ENCODE measurements around the gene FMNL2. TPM values are rescaled to one million over a fixed set of nuclear protein-coding genes. Genes with fewer than 3 reads are reported as not detected.
A peak's percentile ranks its signal among the peaks of the same experiment; 100 is the strongest.

The FMNL2 gene
- total RNA-seq, 1 donor: 24.2 TPM

- Histone ChIP-seq H4K20me1 (ENCODE audit: insufficient read depth, low read length) (no peaks in the 10 kb centered on the region), H3K4me1 (ENCODE audit: insufficient read depth, low read length) (peaks cover 41% of the 10 kb centered on the region), H3K27ac (ENCODE audit: low read depth, low read length) (no peak overlapping the region), H3K9me3 (ENCODE audit: low read depth, low read length) (no peaks in the 10 kb centered on the region), H3K79me2 (ENCODE audit: insufficient read depth, low read length) (peaks cover 44% of the 10 kb centered on the region), H3K4me3 (ENCODE audit: insufficient read depth, low read length) (no peak overlapping the region), H3K27me3 (ENCODE audit: insufficient read depth, low read length) (no peaks in the 10 kb centered on the region), H2AFZ (ENCODE audit: low read length) (no peak overlapping the region), H3K36me3 (ENCODE audit: insufficient read depth, low read length) (no peaks in the 10 kb centered on the region), H3K4me2 (ENCODE audit: insufficient read depth, low read length) (no peak overlapping the region)
- DNase-seq (ENCODE audit: insufficient read length, low spot score, missing footprints): no peak
- TF ChIP-seq CTCF (IDR thresholded peaks at IDR 0.05; ENCODE audit: extremely low read depth, low read depth, low read length): no peak
Measured at GRCh38 chr2:152501666-152502065, 166.7 kb downstream of the FMNL2 start.

- Histone ChIP-seq H3K27me3 (ENCODE audit: insufficient read depth, low read length) (no peaks in the 10 kb centered on the region), H3K27ac (ENCODE audit: low read depth, low read length) (peak overlapping the region; percentile 89), H3K9me3 (ENCODE audit: low read depth, low read length) (no peaks in the 10 kb centered on the region), H3K4me1 (ENCODE audit: insufficient read depth, low read length) (peaks cover 50% of the 10 kb centered on the region), H3K36me3 (ENCODE audit: insufficient read depth, low read length) (no peaks in the 10 kb centered on the region), H2AFZ (ENCODE audit: low read length) (no peak overlapping the region), H3K79me2 (ENCODE audit: insufficient read depth, low read length) (peaks cover 41% of the 10 kb centered on the region), H3K4me2 (ENCODE audit: insufficient read depth, low read length) (peak overlapping the region; percentile 69), H3K4me3 (ENCODE audit: insufficient read depth, low read length) (no peak overlapping the region), H4K20me1 (ENCODE audit: insufficient read depth, low read length) (no peaks in the 10 kb centered on the region)
- peak; percentile 88 for DNase-seq (ENCODE audit: insufficient read length, low spot score, missing footprints)
- TF ChIP-seq CTCF (IDR thresholded peaks at IDR 0.05; ENCODE audit: extremely low read depth, low read depth, low read length): no peak
Measured at GRCh38 chr2:152504618-152505017, 169.6 kb downstream of the FMNL2 start.

- Histone ChIP-seq H3K27ac (ENCODE audit: low read depth, low read length) (peak overlapping the region; percentile 89), H3K4me3 (ENCODE audit: insufficient read depth, low read length) (peak overlapping the region; percentile 14), H3K4me2 (ENCODE audit: insufficient read depth, low read length) (peak overlapping the region; percentile 69), H3K4me1 (ENCODE audit: insufficient read depth, low read length) (peaks cover 47% of the 10 kb centered on the region), H3K27me3 (ENCODE audit: insufficient read depth, low read length) (no peaks in the 10 kb centered on the region), H2AFZ (ENCODE audit: low read length) (peak overlapping the region; percentile 62), H3K9me3 (ENCODE audit: low read depth, low read length) (no peaks in the 10 kb centered on the region), H4K20me1 (ENCODE audit: insufficient read depth, low read length) (no peaks in the 10 kb centered on the region), H3K36me3 (ENCODE audit: insufficient read depth, low read length) (no peaks in the 10 kb centered on the region), H3K79me2 (ENCODE audit: insufficient read depth, low read length) (peaks cover 46% of the 10 kb centered on the region)
- no peak for TF ChIP-seq CTCF (IDR thresholded peaks at IDR 0.05; ENCODE audit: extremely low read depth, low read depth, low read length)
- DNase-seq (ENCODE audit: insufficient read length, low spot score, missing footprints): no peak
Measured at GRCh38 chr2:152505495-152505906, 170.5 kb downstream of the FMNL2 start.

GRCh38 chr2:152506843-152507242 lies 171.9 kb downstream of the FMNL2 start:
- no peak for DNase-seq (ENCODE audit: insufficient read length, low spot score, missing footprints)
- no peak for TF ChIP-seq CTCF (IDR thresholded peaks at IDR 0.05; ENCODE audit: extremely low read depth, low read depth, low read length)

More at GRCh38 chr2:152506843-152507242, 171.9 kb downstream of the FMNL2 start:
- Histone ChIP-seq H2AFZ (ENCODE audit: low read length) (no peak overlapping the region), H3K27me3 (ENCODE audit: insufficient read depth, low read length) (no peaks in the 10 kb centered on the region), H3K4me1 (ENCODE audit: insufficient read depth, low read length) (peaks cover 47% of the 10 kb centered on the region), H3K27ac (ENCODE audit: low read depth, low read length) (peak overlapping the region; percentile 89), H3K4me2 (ENCODE audit: insufficient read depth, low read length) (peak overlapping the region; percentile 69), H3K36me3 (ENCODE audit: insufficient read depth, low read length) (no peaks in the 10 kb centered on the region), H3K79me2 (ENCODE audit: insufficient read depth, low read length) (peaks cover 46% of the 10 kb centered on the region), H3K4me3 (ENCODE audit: insufficient read depth, low read length) (no peak overlapping the region), H3K9me3 (ENCODE audit: low read depth, low read length) (no peaks in the 10 kb centered on the region), H4K20me1 (ENCODE audit: insufficient read depth, low read length) (no peaks in the 10 kb centered on the region)

All from osteoblast (primary cell).